Mesenteric fat pad (tissue), 1 donor: Measurements from ENCODE around the gene NEDD4L. TPM values are rescaled to one million over a fixed set of nuclear protein-coding genes. Genes with fewer than 3 reads are reported as not detected.

Experiments used
- DNase-seq: peaks from one replicate; pipeline ENCODE4 v3.0.0-alpha.2; 2020; ENCODE audit warnings: low spot score
- total RNA-seq: library from RNA; stranded (reverse); fragmentation: NEBNext Ultra II Directional; extraction: Animal tissue kit (Norgen Biotek cat#: 25700); gene quantifications from one replicate; pipeline ENCODE4 v1.2.1, GENCODE V29; 2021
- donor health status: DM: yes; HTN: yes; CAD: no.

The NEDD4L gene
- total RNA-seq, 1 donor from 2014 or later: 43.7 TPM

GRCh38 chr18:58091099-58091611 lies 47.1 kb downstream of the NEDD4L start:
- no peak for DNase-seq

- no peak for DNase-seq
These were observed 49.3 kb downstream of the NEDD4L start for GRCh38 chr18:58093311-58093803.

GRCh38 chr18:58095222-58095621 lies 51.2 kb downstream of the NEDD4L start:
- DNase-seq: no peak

- DNase-seq: no peak
These were observed 51.6 kb downstream of the NEDD4L start for GRCh38 chr18:58095655-58096054.

GRCh38 chr18:58096658-58097057 lies 52.6 kb downstream of the NEDD4L start:
- no peak for DNase-seq

GRCh38 chr18:58097121-58097906 lies 53.3 kb downstream of the NEDD4L start:
- DNase-seq: no peak

GRCh38 chr18:58097907-58098166 lies 53.8 kb downstream of the NEDD4L start:
- no peak for DNase-seq

- no peak for DNase-seq
These were observed 54.7 kb downstream of the NEDD4L start for GRCh38 chr18:58098706-58099105.

GRCh38 chr18:58100154-58100553 lies 56.1 kb downstream of the NEDD4L start:
- no peak for DNase-seq

- DNase-seq: no peak
These were observed 57.3 kb downstream of the NEDD4L start for GRCh38 chr18:58101291-58101794.

GRCh38 chr18:58102018-58102417 lies 58.0 kb downstream of the NEDD4L start:
- no peak for DNase-seq

GRCh38 chr18:58102875-58103274 lies 58.8 kb downstream of the NEDD4L start:
- DNase-seq: no peak

GRCh38 chr18:58103339-58103985 lies 59.4 kb downstream of the NEDD4L start:
- DNase-seq: no peak

GRCh38 chr18:58104096-58104495 lies 60.1 kb downstream of the NEDD4L start:
- DNase-seq: no peak

GRCh38 chr18:58105206-58105887 lies 61.3 kb downstream of the NEDD4L start:
- no peak for DNase-seq

GRCh38 chr18:58105888-58106260 lies 61.8 kb downstream of the NEDD4L start:
- no peak for DNase-seq

- no peak for DNase-seq
These were observed 62.5 kb downstream of the NEDD4L start for GRCh38 chr18:58106289-58107070.

GRCh38 chr18:58109256-58109655 lies 65.2 kb downstream of the NEDD4L start:
- DNase-seq: no peak

GRCh38 chr18:58110398-58110797 lies 66.4 kb downstream of the NEDD4L start:
- DNase-seq: no peak

- DNase-seq: no peak
These were observed 68.1 kb downstream of the NEDD4L start for GRCh38 chr18:58112174-58112573.

GRCh38 chr18:58113337-58113736 lies 69.3 kb downstream of the NEDD4L start:
- DNase-seq: no peak
